ENCODE measurements around the gene MCEMP1.
A peak's percentile ranks its signal among the peaks of the same experiment; 100 is the strongest.

Gene MCEMP1

DNA sequence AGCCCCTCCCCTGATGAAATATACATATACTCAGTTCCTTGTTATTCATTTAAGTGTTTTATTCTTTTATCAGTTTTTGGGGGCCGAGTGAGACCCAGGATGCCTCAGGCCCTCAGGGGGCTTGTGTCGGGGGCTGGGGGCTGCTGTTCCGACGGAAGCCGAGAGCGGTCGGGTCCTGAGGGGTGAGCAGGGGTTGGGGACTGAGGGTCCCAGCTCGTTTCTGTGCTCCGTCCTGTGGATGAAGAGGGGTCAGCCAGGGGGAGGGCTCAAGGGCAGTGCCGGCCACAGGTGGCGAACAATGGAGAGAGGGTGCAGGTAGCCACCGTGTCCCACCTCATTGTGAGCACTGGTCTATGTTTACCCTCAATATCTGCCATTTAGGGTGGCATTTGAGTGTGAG is 45.3 kb upstream of the MCEMP1 start:
- TF ChIP-seq, protein P1, sequence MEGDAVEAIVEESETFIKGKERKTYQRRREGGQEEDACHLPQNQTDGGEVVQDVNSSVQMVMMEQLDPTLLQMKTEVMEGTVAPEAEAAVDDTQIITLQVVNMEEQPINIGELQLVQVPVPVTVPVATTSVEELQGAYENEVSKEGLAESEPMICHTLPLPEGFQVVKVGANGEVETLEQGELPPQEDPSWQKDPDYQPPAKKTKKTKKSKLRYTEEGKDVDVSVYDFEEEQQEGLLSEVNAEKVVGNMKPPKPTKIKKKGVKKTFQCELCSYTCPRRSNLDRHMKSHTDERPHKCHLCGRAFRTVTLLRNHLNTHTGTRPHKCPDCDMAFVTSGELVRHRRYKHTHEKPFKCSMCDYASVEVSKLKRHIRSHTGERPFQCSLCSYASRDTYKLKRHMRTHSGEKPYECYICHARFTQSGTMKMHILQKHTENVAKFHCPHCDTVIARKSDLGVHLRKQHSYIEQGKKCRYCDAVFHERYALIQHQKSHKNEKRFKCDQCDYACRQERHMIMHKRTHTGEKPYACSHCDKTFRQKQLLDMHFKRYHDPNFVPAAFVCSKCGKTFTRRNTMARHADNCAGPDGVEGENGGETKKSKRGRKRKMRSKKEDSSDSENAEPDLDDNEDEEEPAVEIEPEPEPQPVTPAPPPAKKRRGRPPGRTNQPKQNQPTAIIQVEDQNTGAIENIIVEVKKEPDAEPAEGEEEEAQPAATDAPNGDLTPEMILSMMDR (IDR thresholded peaks at IDR 0.05; ENCODE audit: poor library complexity, severe bottlenecking), result no peak
- Histone ChIP-seq H3K9me3 (ENCODE audit: severe bottlenecking) (no peaks in the 10 kb centered on the region), H3K27ac (ENCODE audit: poor library complexity, severe bottlenecking) (no peak overlapping the region), H3K4me3 (ENCODE audit: severe bottlenecking) (no peak overlapping the region), H3K4me1 (ENCODE audit: insufficient read depth, poor library complexity, severe bottlenecking) (peaks cover 7% of the 10 kb centered on the region), H3K27me3 (ENCODE audit: insufficient read depth, poor library complexity, severe bottlenecking) (no peaks in the 10 kb centered on the region), H3K36me3 (ENCODE audit: low read depth) (peaks cover 13% of the 10 kb centered on the region; the same call in 1 of the 2 replicates)
- DNase-seq (ENCODE audit: low spot score) (no peak), ATAC-seq (ENCODE audit: low read depth) (no peak)

DNA sequence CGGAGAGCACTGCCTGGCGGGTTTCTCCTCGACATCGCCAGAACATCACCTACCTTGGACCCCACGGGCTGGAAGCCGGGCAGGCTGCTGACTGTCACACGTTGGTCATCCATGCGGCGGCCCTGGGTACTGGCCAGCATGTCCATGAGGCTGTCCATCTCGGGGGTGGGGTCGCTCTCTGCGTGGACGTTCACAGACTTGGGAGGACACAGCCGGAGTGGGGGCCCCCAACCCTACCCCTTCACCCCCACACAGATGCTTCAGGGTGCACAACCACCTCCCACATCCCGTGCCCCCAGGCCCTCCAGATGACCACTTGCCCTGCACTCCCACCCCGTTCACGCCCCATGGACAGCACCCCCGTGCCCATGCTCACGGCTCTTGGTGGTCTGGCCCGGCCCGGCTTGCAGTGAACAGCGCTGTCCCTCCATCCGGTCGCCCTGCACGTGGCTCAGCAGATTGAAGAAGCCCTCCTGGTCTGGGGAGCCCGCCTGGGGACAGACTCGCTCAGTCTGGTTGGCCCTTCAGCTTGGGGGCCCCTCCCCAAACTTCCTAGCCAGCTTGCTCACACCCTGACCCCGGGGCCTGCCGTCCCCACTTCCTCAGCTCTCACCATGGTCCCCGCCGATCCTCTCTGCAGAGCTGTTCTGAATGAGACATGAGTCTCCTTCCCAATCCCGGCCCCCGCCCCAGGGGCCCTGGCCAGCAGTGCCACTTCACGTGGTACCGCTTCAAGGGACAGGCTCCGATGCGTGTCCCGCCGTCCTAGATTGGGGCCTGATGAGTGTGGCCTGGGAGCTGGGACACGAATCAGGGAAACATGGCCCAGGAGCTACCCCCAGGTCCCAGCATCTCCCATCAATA is 44.3 kb upstream of the MCEMP1 start:
- peaks cover 8% of the 10 kb centered on the region for H3K4me1 ChIP-seq (ENCODE audit: insufficient read depth, poor library complexity, severe bottlenecking)

DNA sequence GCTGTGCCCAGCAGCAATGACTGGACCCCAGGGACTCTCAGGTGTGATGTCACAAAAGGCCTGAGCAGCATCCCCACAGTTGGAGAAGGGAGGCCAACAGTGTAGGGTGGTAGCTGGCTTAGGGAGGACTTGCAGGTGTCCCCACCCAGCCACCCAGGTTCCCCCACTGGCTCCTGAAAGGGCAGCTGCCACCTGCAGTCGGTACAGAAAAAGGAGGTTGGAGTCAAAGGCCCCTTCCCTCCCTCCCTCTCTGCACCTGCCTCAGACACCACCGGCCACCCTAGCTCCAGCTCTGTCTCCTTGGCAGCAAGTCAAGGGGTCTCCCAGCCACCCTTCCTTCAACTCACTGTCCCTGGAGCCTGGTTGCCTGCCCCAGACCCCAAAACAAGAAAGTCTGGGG is 43.2 kb upstream of the MCEMP1 start, which contains the start of gene PCP2:
Gene PCP2, minus strand, starts transcription at position 22 of the 400 bp plus-strand sequence. CDS start 262 bp downstream, outside the sequence.
- H3K4me3 ChIP-seq (ENCODE audit: severe bottlenecking), result no peak within 1 kb of the TSS
- no peak within 1 kb of the TSS for H3K27ac ChIP-seq (ENCODE audit: poor library complexity, severe bottlenecking)
- no peaks in the 10 kb centered on the region for H3K27me3 ChIP-seq (ENCODE audit: insufficient read depth, poor library complexity, severe bottlenecking)
- H3K4me1 ChIP-seq (ENCODE audit: insufficient read depth, poor library complexity, severe bottlenecking), result peaks cover 8% of the 10 kb centered on the region
- no peak for DNase-seq (ENCODE audit: low spot score)
- no peak for ATAC-seq (ENCODE audit: low read depth)
- TF ChIP-seq, protein P1 (IDR thresholded peaks at IDR 0.05; ENCODE audit: poor library complexity, severe bottlenecking), result no peak
- H3K36me3 ChIP-seq (ENCODE audit: low read depth), result no peaks in the 10 kb centered on the region
- no peaks in the 10 kb centered on the region for H3K9me3 ChIP-seq (ENCODE audit: severe bottlenecking)

More for the DNA sequence above, 44.3 kb upstream of the MCEMP1 start:
- DNase-seq (ENCODE audit: low spot score), result no peak
- TF ChIP-seq, protein P1 (IDR thresholded peaks at IDR 0.05; ENCODE audit: poor library complexity, severe bottlenecking), result no peak
- no peak overlapping the region for H3K27ac ChIP-seq (ENCODE audit: poor library complexity, severe bottlenecking)
- H3K4me3 ChIP-seq (ENCODE audit: severe bottlenecking), result no peak overlapping the region
- H3K36me3 ChIP-seq (ENCODE audit: low read depth), result peaks cover 3% of the 10 kb centered on the region; the same call in 1 of the 2 replicates
- no peak for ATAC-seq (ENCODE audit: low read depth)
- H3K27me3 ChIP-seq (ENCODE audit: insufficient read depth, poor library complexity, severe bottlenecking), result no peaks in the 10 kb centered on the region
- no peaks in the 10 kb centered on the region for H3K9me3 ChIP-seq (ENCODE audit: severe bottlenecking)

DNA sequence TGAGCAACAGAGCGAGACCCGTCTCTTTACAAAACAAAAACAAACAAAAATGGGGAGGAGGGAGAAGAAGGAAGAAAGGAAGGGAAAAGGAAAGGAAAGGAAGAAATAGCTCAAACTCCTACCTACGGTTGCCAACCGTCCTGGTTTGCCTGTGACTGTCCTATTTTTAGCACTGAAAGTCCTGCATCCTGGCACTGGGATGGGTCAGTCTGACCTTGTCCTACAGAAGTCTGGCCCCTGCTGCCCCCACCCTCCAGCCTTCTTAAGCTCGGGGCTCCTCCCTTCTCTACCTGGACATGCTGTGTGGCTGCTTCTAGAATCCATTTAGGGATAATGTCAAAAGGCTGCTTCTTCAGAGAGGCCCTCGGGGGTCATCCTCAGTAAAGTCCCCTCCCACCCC is 41.2 kb upstream of the MCEMP1 start:
- Histone ChIP-seq H3K27me3 (ENCODE audit: insufficient read depth, poor library complexity, severe bottlenecking) (no peaks in the 10 kb centered on the region), H3K9me3 (ENCODE audit: severe bottlenecking) (no peaks in the 10 kb centered on the region), H3K27ac (ENCODE audit: poor library complexity, severe bottlenecking) (no peak overlapping the region), H3K4me1 (ENCODE audit: insufficient read depth, poor library complexity, severe bottlenecking) (peaks cover 7% of the 10 kb centered on the region), H3K36me3 (ENCODE audit: low read depth) (no peaks in the 10 kb centered on the region; the same call in 1 of the 2 replicates), H3K4me3 (ENCODE audit: severe bottlenecking) (no peak overlapping the region)
- no peak for ATAC-seq (ENCODE audit: low read depth)
- TF ChIP-seq, protein P1 (IDR thresholded peaks at IDR 0.05; ENCODE audit: poor library complexity, severe bottlenecking), result no peak
- DNase-seq (ENCODE audit: low spot score), result no peak

DNA sequence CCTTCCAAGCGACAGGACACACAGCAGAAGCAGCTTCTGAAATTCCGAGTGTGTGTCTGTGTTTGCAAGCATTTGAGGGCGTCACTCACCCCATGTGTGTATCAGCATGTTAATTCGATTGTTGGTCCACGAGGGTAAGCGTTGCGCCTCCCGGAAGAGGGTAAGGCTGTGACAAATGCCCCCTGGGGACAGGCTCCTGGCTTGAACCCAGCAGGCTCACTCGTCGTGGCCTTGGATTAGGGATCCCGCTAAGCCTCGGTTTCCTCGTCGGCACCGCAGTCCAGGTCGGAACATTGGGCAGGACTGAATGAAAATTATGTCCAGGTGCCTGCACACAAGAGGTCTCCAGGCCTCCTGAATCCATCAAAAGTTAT is 40.6 kb upstream of the MCEMP1 start:
- H3K27ac ChIP-seq (ENCODE audit: poor library complexity, severe bottlenecking), result no peak overlapping the region
- no peaks in the 10 kb centered on the region for H3K27me3 ChIP-seq (ENCODE audit: insufficient read depth, poor library complexity, severe bottlenecking)
- ATAC-seq (ENCODE audit: low read depth) (no peak), DNase-seq (ENCODE audit: low spot score) (no peak)
- H3K4me3 ChIP-seq (ENCODE audit: severe bottlenecking), result peak overlapping the region; percentile 79
- TF ChIP-seq, protein P1 (IDR thresholded peaks at IDR 0.05; ENCODE audit: poor library complexity, severe bottlenecking), result no peak
- no peaks in the 10 kb centered on the region; the same call in 1 of the 2 replicates for H3K36me3 ChIP-seq (ENCODE audit: low read depth)
- H3K9me3 ChIP-seq (ENCODE audit: severe bottlenecking), result no peaks in the 10 kb centered on the region
- H3K4me1 ChIP-seq (ENCODE audit: insufficient read depth, poor library complexity, severe bottlenecking), result peaks cover 3% of the 10 kb centered on the region

Measured in RWPE2 (cell line).